PFSK-1 (cell line): ENCODE results near the gene MAP3K10.

Experiments used
- POLR2AphosphoS5 ChIP-seq: IDR thresholded peaks from 2 replicates; pipeline ENCODE4 v1.6.1; 2012; ENCODE audit warnings: low read depth, mild to moderate bottlenecking, control low read depth, low read length, moderate library complexity
- SIN3A ChIP-seq: IDR thresholded peaks from 2 replicates; pipeline ENCODE4 v1.6.1; 2012; ENCODE audit warnings: mild to moderate bottlenecking, low read length, moderate library complexity, borderline replicate concordance; ENCODE audit not compliant: insufficient read depth
- TAF1 ChIP-seq: IDR thresholded peaks from 2 replicates; pipeline ENCODE4 v1.6.1; 2012; ENCODE audit warnings: low read length, control low read depth, borderline replicate concordance; ENCODE audit not compliant: insufficient read depth

DNA sequence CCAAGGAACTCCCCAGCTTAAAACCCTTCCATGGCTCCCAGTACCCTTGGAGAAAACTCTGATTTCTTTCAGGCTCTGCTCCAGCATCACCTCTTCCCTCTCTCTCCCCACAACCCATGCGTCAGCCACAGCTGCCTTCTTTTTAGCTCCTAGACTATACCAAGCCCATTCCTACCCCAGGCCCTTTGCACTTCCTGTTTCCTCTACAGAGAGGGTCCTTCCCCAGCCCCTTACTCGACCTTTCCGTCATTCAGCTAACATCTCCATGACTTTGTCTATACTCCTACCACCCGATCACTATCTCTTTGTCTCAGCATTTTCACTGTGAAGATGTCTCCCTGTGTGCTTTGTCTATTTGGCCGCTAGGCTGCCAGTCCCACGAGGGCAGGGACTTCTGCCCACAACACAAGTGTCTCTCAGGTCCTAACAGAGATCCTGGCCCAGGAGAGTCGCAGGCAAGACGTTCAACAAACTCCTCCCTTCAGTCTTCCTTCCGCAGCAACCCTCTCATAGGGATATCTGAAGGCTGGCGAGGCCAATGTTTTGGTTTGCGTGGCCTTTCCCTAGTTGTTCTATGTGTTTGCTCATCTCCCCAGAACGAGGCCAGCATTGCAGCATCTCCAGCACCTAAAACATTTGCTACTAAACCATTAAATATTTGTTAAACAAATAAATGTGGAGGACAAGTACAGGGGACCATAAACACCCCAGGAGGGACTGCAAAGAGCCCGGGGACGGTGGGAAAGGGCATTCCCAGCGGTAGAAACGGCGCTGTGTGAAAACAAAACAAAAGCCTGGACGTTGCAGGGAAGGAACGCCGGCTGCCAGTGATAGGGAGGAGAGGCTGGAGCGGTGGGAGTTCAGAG lies 34.4 kb downstream of the MAP3K10 start:
- TF ChIP-seq TAF1 (no peak), SIN3A (no peak), POLR2AphosphoS5 (no peak)
